Measurements from ENCODE around the gene DDX54.

The DDX54 gene

DNA sequence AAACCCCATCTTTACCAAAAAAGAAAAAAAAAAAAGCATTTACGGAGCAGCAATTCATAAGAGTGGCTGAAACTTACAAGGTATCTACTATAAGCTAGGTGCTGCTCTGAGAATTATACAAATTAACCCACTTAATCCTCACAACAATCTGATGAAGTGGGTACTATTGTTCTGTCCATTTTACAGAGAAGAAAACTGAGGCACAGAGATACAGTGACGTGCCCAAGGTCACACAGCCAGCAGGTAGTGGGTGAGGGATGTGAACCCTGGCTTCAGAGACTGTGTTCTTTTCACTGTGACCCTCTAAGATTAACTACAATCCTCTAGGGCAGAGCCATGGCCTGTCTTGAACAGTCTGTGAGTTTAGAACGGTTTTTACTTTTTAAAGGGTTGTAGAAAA lies 3.3 kb downstream of the DDX54 start:
- no peak for FAIRE-seq
- no peak for TF ChIP-seq SPI1 (IDR thresholded peaks at IDR 0.05; ENCODE audit: low read depth, low read length)
- TF ChIP-seq TAF1 (IDR thresholded peaks at IDR 0.05; ENCODE audit: low read depth, low read length), result no peak
- no peak for TF ChIP-seq POLR2AphosphoS5 (IDR thresholded peaks at IDR 0.05; ENCODE audit: low read depth, low read length)
- TF ChIP-seq POLR2A (IDR thresholded peaks at IDR 0.05; ENCODE audit: low read depth, low read length), result no peak
- DNase-seq (ENCODE audit: insufficient read length, low spot score), result no peak

DNA sequence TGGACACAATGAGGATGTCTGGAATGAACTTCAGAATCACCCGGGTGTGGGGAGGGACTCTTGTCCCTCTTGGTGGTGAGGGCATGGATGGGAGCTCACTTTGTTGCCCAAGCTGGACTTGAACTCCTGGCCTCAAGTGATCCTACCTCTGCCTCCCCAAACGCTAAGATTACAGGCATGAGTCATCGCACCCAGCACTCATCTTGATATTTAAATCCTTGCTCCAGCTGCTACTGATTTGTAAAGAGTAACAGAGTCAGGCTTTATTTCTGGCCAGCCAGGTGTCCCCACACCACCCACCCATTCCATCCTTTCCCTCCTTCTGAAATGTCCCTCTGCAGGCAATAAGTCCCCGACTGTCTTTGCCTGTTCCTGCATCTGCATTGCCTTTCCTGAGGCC lies 4.9 kb downstream of the DDX54 start:
- TF ChIP-seq POLR2AphosphoS5 (IDR thresholded peaks at IDR 0.05; ENCODE audit: low read depth, low read length) (no peak), SPI1 (IDR thresholded peaks at IDR 0.05; ENCODE audit: low read depth, low read length) (no peak), POU2F2 (IDR thresholded peaks at IDR 0.05; ENCODE audit: low read depth, low read length) (no peak), POLR2A (IDR thresholded peaks at IDR 0.05; ENCODE audit: low read depth, low read length) (no peak), PAX5 (IDR thresholded peaks at IDR 0.05; ENCODE audit: insufficient read depth, low read length, severe bottlenecking) (no peak), TAF1 (IDR thresholded peaks at IDR 0.05; ENCODE audit: low read depth, low read length) (no peak)
- DNase-seq (ENCODE audit: insufficient read length, low spot score) (no peak), FAIRE-seq (no peak)

DNA sequence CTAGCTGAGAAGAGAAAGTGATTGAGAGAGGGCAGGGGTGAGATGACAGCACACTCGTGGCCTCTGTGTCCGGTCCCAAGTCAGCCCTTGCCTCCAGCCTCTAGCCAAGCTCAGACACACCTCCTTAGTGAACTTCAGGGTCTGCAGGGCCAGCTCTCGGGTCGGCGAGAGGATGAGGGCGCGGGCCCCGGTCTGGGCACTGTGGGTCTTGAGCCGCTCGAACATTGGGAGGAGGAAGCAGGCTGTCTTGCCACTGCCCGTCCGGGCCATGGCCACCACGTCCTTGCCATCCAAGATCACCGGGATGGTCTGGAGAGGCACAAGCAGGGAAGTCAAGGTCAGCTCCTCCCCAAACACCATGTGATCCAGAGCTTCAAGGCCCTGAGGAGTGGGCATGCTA lies 6.3 kb downstream of the DDX54 start:
- FAIRE-seq (no peak), DNase-seq (ENCODE audit: insufficient read length, low spot score) (no peak)
- TF ChIP-seq PAX5 (IDR thresholded peaks at IDR 0.05; ENCODE audit: insufficient read depth, low read length, severe bottlenecking), result no peak
- TF ChIP-seq TAF1 (IDR thresholded peaks at IDR 0.05; ENCODE audit: low read depth, low read length), result no peak
- TF ChIP-seq POLR2AphosphoS5 (IDR thresholded peaks at IDR 0.05; ENCODE audit: low read depth, low read length), result no peak
- no peak for TF ChIP-seq SPI1 (IDR thresholded peaks at IDR 0.05; ENCODE audit: low read depth, low read length)
- TF ChIP-seq POLR2A (IDR thresholded peaks at IDR 0.05; ENCODE audit: low read depth, low read length), result no peak
- no peak for TF ChIP-seq POU2F2 (IDR thresholded peaks at IDR 0.05; ENCODE audit: low read depth, low read length)

DNA sequence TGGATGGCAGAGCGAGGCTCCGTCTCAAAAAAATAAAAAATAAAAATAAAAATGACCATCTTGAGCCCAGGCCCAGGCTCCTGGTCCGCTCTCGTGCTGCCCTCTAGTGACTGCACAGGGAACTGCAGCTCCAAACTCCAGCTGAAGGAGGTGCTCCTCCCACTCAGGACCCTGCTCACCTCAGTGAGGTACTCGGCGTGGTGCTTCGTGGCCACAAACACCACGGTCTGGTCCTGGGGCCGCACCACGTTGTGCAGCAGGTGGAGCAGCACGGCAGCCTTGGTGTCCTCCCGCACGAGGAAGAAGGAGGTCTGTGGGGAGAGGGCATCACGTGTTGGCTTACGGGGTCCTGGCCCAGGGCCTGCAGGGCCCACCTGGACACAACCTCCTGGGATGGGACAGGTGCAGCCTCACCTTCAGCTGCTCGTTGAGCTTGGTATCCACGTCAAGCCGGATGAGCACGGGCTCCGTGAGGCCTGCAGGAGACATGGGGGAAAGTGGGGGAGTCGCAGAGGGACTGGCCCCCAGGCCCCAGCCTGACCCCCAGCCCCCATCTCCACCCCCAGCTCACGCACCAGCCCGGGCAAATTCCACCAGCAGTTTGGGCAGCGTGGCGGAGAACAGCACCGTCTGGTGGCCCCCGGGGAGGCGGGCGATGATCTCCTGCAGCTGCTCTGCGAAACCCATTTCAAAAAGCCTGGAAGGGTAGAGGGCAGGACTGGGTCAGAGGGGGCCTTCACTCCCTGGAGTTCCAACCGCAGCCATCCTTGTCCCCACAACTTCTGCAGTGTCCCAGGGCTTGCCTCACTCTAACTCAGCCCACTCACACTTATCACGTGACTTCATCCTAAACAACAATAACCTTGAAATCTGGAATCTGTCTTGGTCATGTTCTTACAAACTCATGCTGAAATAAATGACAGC lies 10.6 kb downstream of the DDX54 start:
- FAIRE-seq (peak; percentile 89), DNase-seq (ENCODE audit: insufficient read length, low spot score) (peak; percentile 88)
- TF ChIP-seq POLR2A (IDR thresholded peaks at IDR 0.05; ENCODE audit: low read depth, low read length), result no peak
- peak; percentile 35; the same call in 1 of the 2 replicates for TF ChIP-seq POLR2AphosphoS5 (IDR thresholded peaks at IDR 0.05; ENCODE audit: low read depth, low read length)
- TF ChIP-seq PAX5 (IDR thresholded peaks at IDR 0.05; ENCODE audit: insufficient read depth, low read length, severe bottlenecking), result no peak

DNA sequence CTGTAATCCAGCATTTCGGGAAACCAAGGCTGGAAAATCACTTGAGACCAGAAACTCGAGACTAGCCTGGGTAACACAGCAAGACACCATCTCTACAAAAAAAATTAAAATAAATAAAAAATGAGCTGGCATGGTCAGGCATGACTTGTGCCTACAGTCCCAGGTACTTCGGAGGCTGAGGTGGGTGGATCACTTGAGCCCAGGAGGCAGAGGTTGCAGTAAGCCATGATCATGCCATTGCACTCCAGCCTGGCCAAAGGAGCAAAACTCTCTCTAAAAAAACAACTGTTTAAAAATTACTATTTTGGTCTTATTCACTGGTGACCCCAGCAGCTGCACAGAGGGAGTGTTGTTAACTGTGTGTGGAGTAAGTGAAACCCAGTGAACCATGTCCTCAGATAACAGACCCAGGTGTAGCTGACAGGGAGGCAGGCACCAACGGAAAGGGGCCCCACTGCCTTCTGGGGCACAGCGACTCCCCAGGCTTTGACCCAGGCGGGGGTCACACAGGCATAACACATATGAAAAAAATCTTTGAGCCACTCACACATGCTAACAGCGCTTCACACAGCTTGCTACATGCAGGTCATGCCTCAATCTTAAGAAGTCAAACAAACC lies 12.1 kb downstream of the DDX54 start:
- no peak for TF ChIP-seq POLR2AphosphoS5 (IDR thresholded peaks at IDR 0.05; ENCODE audit: low read depth, low read length)
- no peak for TF ChIP-seq SPI1 (IDR thresholded peaks at IDR 0.05; ENCODE audit: low read depth, low read length)
- no peak for TF ChIP-seq TAF1 (IDR thresholded peaks at IDR 0.05; ENCODE audit: low read depth, low read length)
- TF ChIP-seq PAX5 (IDR thresholded peaks at IDR 0.05; ENCODE audit: insufficient read depth, low read length, severe bottlenecking), result peak; percentile 86
- DNase-seq (ENCODE audit: insufficient read length, low spot score), result no peak
- peak; percentile 94 for FAIRE-seq

DNA sequence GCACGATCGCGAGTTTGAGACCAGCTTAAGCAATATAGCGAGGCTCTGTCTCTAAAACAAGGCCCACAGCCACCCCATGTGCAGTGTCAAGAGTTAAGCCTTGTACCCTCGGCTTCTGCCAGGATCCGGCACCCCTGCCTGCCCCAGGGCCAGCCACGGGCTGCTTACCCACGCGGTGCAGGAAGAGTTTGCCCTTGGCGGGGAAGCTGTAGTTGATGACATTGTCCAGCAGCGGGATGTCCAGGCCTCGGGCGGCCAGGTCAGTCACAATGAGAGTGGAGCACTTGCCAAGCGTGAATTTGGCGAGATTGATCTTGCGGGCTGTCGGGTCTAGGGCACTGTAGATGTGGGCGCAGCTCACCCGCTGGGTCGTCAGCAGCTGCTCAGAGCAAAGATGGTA lies 13.1 kb downstream of the DDX54 start:
- DNase-seq (ENCODE audit: insufficient read length, low spot score), result no peak
- no peak for FAIRE-seq
- no peak for TF ChIP-seq PAX5 (IDR thresholded peaks at IDR 0.05; ENCODE audit: insufficient read depth, low read length, severe bottlenecking)
- no peak for TF ChIP-seq POLR2A (IDR thresholded peaks at IDR 0.05; ENCODE audit: low read depth, low read length)
- no peak for TF ChIP-seq POLR2AphosphoS5 (IDR thresholded peaks at IDR 0.05; ENCODE audit: low read depth, low read length)
- TF ChIP-seq TAF1 (IDR thresholded peaks at IDR 0.05; ENCODE audit: low read depth, low read length), result no peak
- TF ChIP-seq POU2F2 (IDR thresholded peaks at IDR 0.05; ENCODE audit: low read depth, low read length), result no peak

DNA sequence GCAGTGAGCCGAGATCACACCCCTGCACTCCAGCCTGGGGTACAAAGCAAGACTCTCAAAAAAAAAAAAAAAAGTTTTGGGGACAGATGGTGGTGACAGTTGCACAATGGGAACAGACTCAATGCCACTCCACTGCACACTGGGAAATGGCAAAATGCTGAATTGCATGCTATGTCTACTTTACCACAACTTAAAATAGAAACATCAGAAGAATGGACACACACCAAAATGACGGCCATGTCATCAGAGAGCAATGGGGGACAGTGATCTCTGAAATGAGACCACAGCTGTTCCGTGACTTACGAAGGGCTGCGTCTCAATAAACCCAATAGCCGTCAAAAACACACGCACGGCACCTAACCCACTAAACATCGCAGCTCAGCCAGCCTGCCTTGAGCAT lies 13.7 kb downstream of the DDX54 start:
- FAIRE-seq (peak; percentile 81), DNase-seq (ENCODE audit: insufficient read length, low spot score) (no peak)
- no peak for TF ChIP-seq POLR2AphosphoS5 (IDR thresholded peaks at IDR 0.05; ENCODE audit: low read depth, low read length)
- no peak for TF ChIP-seq POLR2A (IDR thresholded peaks at IDR 0.05; ENCODE audit: low read depth, low read length)
- no peak for TF ChIP-seq SPI1 (IDR thresholded peaks at IDR 0.05; ENCODE audit: low read depth, low read length)
- TF ChIP-seq TAF1 (IDR thresholded peaks at IDR 0.05; ENCODE audit: low read depth, low read length), result no peak
- no peak for TF ChIP-seq PAX5 (IDR thresholded peaks at IDR 0.05; ENCODE audit: insufficient read depth, low read length, severe bottlenecking)
- no peak for TF ChIP-seq POU2F2 (IDR thresholded peaks at IDR 0.05; ENCODE audit: low read depth, low read length)

DNA sequence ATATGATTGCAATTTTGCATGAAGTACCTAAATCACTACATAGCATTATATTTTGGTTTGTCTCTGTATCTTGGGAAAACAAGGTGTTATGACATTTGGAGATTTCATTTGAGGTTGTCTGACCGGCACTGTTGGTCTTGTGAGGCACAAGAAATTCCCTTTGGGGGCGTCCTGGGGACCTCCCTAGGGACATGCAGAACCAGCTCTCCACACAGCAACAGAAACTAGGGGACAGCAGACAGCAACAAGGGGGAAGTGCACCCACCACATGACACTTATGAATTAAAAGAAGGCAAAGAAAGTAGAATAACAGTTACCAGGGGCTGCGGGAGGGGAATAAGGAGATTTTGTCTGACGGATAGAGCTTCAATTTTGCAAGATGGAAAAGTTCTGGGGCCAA lies 14.4 kb downstream of the DDX54 start:
- TF ChIP-seq SPI1 (IDR thresholded peaks at IDR 0.05; ENCODE audit: low read depth, low read length) (peak; percentile 63), POLR2A (IDR thresholded peaks at IDR 0.05; ENCODE audit: low read depth, low read length) (no peak), POU2F2 (IDR thresholded peaks at IDR 0.05; ENCODE audit: low read depth, low read length) (no peak), POLR2AphosphoS5 (IDR thresholded peaks at IDR 0.05; ENCODE audit: low read depth, low read length) (no peak), TAF1 (IDR thresholded peaks at IDR 0.05; ENCODE audit: low read depth, low read length) (no peak)
- DNase-seq (ENCODE audit: insufficient read length, low spot score), result no peak
- peak; percentile 16 for FAIRE-seq

DNA sequence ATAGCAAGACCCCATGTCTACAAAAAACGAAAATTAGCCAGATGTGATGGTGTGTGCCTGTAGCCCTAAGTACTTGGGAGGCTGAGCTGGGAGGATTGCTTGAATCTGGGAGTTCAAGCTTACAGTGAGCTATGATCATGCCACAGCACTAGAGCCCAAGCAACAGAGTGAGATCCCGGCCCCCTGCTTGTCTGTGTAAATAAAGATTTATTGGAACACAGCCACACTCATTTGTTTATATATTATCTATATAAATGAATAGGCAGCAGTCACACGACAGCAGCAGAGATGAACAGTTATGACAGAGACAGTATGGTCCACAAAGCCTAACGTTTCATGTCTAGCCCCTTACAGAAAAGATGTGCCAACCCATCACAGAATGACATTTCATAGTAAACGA lies 14.8 kb downstream of the DDX54 start:
- TF ChIP-seq SPI1 (IDR thresholded peaks at IDR 0.05; ENCODE audit: low read depth, low read length) (no peak), TAF1 (IDR thresholded peaks at IDR 0.05; ENCODE audit: low read depth, low read length) (no peak), POLR2AphosphoS5 (IDR thresholded peaks at IDR 0.05; ENCODE audit: low read depth, low read length) (no peak), POLR2A (IDR thresholded peaks at IDR 0.05; ENCODE audit: low read depth, low read length) (no peak), PAX5 (IDR thresholded peaks at IDR 0.05; ENCODE audit: insufficient read depth, low read length, severe bottlenecking) (no peak), POU2F2 (IDR thresholded peaks at IDR 0.05; ENCODE audit: low read depth, low read length) (no peak)
- DNase-seq (ENCODE audit: insufficient read length, low spot score) (no peak), FAIRE-seq (no peak)
